ENCODE data around the gene BAD.
A peak's percentile ranks its signal among the peaks of the same experiment; 100 is the strongest.
"Not testable (repeated sequence)": the region's sequence is repeated elsewhere in the genome, so short reads cannot be mapped to it uniquely, and the experiment has no call there.

The BAD gene

GRCh38 chr11:64314805-64315561 is 30.5 kb upstream of the BAD start:
- DNase-seq = no peak

DNA sequence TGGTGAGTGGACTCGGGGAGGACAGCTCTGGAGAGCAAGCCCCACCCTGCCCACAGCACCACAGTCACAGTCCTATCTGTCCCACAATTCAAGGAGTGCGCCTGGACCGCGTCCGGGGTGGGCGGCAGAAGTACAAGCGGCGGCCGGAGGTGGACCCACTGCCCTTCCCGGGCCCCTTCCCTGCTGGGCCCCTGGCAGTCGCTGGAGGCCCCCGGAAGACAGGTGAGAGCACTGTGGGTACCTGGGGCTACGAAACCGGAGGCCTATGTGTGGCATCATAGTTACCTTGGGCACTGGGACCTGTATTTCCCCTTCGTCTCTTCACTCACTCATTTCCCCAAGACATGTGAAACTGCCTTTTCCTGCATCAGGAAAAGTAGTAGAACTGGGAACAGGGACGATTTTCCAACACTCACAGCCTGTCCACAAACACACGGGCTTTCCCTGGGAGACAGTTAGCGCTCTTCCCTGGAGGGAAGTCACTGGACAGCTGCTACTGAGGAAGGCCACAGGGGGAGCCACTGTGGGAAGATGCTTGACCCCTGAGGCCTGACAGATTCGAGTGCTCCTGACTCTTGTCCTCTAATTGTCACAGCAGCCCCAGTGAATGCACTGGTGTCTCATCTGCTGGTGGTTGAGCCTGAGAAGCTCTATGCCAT is 29.8 kb upstream of the BAD start:
- DNase-seq = no peak

DNA sequence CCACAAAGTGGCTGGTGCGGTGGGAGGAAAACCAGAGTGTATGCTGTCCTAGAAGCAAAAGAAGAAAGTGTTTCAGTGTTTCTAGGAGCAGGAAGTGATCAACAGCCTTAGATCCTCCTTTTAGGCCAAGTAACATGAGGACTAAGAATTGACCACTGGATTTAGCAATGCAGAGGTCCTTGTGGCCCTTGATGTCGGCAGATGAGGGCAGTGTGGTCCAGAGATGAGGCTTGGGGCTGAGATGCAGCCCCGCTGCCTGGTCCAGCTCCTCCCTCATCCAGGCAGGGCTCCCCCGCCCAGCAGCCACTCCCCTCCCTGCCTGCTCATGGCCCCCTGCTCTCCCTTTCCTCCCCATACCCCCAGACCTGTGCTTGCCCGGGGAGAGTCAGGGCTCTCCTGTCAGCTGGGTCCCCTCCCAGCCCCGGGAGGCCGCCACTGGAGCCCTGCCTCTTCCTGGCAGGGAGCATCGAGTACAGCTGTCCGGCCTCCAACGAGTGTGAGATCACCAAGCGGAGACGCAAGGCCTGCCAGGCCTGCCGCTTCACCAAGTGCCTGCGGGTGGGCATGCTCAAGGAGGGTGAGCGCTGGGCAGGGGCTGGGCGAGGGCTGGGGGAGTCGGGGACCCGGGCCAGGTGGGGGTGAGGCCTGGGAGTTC is 29.2 kb upstream of the BAD start:
- DNase-seq = peak in 1 of 2 experiments; percentile 30

DNA sequence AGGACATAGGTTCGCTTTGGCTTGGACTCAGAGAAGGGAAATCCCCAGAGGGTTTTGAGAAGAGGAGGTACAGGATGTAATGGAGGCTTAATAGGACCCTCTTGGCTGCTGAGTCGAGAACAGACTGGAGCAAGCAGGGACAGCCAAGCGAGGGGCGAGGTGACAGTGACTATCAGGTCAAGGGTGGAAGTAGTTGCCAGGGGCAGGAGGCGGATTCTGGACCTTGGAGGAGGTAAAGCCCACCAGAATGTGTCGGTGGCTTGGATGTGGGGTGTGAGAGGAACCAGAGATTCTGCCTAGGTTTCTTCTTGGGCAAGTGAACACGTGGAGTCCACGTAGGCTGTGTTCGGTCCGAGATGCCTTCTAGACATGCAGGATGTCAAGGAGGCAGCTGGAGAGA is 28.5 kb upstream of the BAD start:
- no peak for DNase-seq

- DNase-seq = not testable (repeated sequence)
Observed at GRCh38 chr11:64307795-64308194, 23.3 kb upstream of the BAD start.

- DNase-seq = no peak
Observed at GRCh38 chr11:64306876-64307622, 22.6 kb upstream of the BAD start.

DNA sequence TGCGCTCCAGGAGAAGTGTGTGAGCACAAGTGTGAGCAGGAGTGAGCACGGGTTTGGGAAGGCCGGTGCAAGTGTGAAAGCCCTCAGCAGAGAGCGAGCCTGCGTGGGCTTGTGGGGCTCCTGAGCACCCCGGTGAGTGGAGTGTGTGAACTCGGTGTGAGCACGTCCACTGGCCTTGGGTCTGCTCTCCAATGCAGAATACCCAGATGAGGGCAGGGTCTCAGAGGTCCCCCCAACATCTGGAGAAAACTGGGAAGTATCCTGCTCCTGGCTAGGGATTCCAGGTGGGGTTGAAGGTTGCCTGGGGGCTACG is 22.1 kb upstream of the BAD start:
- DNase-seq = no peak

- DNase-seq = peak; percentile 55 to 61
Observed at GRCh38 chr11:64305691-64306562, 21.5 kb upstream of the BAD start.

GRCh38 chr11:64305075-64305690 is 20.7 kb upstream of the BAD start, which contains the start of gene ESRRA:
ESRRA (plus strand) TSS chr11:64305524; CDS start chr11:64307180, 1,656 bp downstream.
- peak; percentile 99 for DNase-seq

DNA sequence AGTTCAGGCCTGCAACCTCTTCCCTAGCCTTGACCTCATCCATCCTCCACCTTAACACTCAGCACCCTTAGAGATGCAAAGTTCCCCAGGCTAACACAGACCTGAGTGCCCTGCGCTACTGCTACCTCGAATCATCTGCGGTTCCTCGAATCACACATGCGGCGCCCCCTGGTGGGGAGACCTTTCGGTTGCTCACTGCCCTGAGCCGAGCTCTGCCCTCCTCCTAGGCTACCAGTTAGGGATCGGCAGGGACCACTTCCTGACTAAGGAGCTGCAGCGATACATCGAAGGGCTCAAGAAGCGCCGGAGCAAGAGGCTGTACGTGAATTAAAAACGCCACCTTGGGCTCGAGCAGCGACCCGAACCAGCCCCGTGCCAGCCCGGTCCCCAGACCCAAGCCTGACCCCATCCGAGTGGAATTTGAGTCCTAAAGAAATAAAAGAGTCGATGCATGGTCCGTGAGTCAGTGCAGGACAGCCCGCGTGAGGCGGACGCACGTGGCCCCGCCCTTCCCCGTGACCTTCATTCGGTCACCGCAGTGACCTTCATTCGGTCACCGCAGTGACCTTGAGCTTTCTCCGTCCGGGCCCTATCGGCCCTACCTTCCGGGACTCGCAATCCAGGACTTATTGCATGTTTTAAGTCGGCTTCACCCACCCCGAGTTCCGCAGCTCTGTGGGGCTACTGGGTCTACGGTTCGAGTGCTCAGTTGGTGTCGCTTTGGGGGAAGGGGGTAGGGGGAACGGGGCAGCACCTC is 20.0 kb upstream of the BAD start:
- peak; percentile 77 to 89 for DNase-seq

GRCh38 chr11:64304032-64304315 is 19.5 kb upstream of the BAD start:
- DNase-seq = no peak

DNA sequence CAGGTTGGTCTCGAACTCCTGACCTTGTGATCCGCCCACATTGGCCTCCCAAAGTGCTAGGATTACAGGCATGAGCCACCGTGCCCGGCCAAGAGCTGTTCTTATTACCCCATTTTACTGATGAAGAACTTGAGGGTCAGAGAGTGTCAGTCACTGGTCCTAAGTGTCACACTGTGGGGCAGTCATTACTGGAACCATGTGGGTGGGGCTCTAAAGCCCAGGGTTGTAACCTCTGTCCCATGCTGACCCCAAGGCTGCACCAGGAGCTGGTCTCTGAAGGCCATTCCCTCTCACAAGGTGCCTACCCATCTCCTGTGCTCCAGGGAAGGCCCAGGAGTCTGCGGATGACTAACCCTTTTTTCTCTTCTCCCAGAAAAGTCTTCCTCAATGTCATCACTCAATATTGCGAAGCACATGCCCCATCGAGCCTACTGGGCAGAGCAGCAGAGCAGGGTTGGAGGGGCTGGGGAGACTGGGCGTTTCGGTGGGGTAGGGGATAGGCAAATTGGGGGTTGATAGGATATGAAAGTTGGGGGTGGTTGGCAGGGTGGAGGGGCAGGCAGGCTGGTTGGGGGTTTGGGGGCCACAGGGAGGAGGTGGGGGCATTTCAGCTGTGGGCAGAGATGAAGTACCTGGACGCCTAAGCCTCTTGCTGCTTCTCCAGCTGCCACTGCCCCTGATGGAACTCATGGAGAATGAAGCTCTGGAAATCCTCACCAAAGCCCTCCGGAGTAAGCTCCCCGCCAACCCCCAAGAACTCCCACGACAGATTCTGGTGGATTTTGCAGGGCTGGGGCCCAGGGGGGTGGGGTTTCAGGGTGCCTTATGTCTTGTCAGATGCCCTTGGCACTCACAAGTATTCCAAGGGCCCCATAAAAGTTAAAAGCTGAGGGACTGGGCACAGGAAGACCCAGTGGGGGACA is 18.9 kb upstream of the BAD start:
- DNase-seq = no peak

DNA sequence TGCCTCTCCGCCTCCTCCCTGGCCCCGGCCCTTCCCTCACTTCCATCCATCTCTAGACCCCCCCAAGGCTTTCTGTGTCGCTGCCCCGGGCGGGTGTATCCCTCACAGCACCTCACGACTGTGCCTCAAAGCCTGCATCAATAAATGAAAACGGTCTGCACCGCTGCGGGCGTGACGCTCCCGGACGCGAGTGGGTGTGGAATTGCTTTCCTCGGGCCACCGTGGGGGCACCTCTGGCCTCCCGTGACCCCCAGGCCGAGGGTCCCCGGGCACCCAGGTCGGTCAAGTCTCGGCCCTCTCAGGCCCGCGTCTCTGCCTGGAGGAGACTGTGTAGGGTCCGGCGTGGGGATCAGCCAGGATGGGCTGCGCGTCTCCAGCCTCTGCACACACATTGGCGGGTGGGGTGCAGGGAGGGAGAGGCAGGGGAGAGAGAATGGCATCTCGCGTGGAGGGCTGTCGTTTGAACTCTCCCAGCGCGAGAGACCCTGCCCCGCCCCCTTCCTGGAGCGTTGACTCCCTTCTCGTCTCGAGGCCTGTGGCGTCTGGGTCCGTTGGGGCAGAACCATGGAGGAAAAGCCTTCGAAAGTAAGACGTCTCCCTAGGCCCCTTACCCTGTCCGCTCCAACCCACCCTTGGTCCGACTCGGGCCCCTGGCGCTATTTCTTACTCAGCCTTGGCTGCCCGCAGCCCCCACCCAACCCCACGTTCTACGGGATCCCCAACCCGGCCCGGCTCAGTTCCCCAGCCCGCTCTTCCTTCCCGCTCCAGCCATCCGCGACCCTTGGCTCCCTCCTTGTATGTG is 15.6 kb upstream of the BAD start, which contains the start of gene CATSPERZ:
Gene CATSPERZ, plus strand, starts transcription at position 512 of the 802 bp plus-strand sequence. Its CDS starts 53 bp downstream, at position 565.
- no peak for DNase-seq

DNA sequence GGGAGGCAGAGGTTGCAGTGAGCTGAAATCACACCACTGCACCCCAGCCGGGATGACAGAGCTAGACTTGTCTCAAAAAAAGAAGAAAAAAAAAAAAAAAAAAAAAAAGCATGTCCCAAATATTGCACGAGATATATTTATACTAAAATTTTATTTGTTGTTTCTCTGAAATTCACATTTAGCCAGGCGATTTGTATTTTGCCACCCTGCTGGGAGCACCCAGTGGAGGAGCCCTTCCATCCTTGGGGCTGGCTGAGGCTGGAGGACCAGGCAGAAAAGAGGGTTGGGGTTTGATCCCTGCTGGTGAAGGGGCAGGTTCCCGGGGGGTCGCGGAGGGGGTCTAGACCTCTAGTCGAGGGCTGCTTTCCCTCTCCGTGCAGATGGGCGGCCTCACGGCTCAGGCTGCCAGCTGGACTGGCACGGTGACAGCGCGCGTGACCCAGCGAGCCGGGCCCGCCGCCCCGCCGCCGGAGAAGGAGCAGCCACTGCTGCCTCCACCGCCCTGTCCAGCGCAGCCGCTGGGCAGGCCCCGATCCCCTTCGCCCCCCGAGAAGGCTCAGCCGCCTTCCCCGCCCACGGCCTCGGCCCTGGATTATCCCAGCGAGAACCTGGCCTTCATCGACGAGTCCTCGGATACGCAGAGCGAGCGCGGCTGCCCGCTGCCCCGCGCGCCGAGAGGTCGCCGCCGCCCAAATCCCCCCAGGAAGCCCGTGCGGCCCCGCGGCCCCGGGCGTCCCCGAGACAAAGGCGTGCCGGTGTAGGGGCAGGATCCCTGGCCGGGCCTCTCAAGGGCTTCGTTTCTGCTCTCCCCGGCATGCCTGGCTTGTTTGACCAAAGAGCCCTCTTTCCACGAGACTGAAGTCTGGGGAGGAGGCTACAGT is 14.7 kb upstream of the BAD start:
- no peak for DNase-seq

GRCh38 chr11:64297699-64298358 is 13.4 kb upstream of the BAD start:
- no peak for DNase-seq

DNA sequence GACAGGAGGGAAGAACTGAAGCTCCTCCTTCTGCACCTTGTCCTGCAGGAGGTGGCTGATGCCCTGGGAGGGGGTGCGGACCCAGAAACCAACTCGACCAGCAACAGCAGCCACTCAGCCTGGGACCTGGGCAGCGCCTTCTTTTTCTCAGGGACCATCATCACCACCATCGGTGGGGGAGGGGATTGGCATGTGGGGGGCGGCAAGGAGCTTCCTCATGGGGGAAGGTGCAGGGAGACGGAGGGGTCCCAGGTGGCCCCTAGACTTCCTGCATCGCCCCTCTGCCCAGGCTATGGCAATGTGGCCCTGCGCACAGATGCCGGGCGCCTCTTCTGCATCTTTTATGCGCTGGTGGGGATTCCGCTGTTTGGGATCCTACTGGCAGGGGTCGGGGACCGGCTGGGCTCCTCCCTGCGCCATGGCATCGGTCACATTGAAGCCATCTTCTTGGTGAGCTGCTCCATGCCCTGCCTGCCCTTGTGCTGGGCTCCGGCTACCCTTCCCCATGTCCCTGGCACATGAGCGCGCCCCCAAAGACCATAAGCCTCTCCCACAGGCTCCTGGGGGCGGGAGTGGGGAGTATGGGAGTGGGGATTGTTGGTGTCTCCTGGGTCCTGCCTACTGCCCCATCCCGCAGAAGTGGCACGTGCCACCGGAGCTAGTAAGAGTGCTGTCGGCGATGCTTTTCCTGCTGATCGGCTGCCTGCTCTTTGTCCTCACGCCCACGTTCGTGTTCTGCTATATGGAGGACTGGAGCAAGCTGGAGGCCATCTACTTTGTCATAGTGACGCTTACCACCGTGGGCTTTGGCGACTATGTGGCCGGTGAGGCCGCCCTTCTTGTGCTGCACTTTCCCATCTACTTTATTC is 12.6 kb upstream of the BAD start:
- no peak for DNase-seq

- DNase-seq = no peak
Observed at GRCh38 chr11:64296236-64296635, 11.8 kb upstream of the BAD start.
